Stimulated activated CD8-positive, alpha-beta memory T cell treated with anti-CD3 and anti-CD28 coated beads, Interleukin-15, amount 100 ng/mL, for 48 hours (primary cell): ENCODE measurements around the gene ZNF777.
"Not testable (repeated sequence)": the region's sequence is repeated elsewhere in the genome, so short reads cannot be mapped to it uniquely, and the experiment has no call there.

Experiments
- DNase-seq, 2 donors: peaks; one replicate each; pipeline ENCODE4 v3.0.0-alpha.2; 2020; ENCODE audit warnings: low read depth in 2 of 2

ZNF777 gene

DNA sequence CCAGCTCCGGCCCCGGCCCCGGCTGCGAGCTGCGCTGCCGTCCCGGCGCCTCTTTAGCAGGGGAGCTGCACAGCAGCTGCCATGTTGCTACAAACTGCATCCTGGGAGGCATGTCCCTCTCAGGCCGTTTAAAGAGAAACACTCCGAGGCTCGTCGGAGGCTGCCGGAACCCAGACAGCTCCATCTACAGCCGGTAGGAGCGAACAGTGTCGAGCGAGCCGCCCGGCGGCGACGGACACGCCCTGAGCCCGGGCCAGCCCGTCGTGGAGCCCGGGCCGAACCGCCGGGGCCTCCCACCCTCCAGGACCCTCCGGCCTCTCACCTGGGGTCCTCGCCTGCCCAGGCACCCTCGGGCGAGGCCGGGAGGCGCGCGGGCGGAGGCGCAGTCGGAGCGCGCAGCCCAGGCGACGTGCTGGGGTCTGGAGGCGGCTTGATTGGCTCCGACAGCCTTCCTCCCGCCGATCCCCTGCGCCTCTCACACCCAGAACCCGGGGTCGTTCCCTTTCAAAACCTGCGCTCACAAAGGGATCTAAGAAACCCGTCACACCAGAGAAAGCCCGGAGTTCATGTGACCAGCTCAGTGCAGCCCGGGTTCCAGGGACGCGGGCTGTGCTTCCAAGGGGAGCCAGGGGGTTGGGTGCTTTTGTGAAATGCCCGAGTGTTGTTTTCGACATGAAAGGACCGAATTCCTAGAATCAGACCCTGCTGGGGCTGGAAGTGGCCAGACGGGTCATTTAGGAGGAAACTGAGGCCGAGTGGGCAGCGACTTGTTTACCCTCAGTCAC, at the start of gene ZNF777:
Gene ZNF777, minus strand, starts transcription at position 570 of the 785 bp plus-strand sequence. CDS start 5,040 bp downstream, outside the sequence.
- DNase-seq = peak; percentile 64 to 67

- no peak for DNase-seq
Observed at GRCh38 chr7:149510248-149510647, 49.4 kb upstream of the ZNF777 start.

- DNase-seq = no peak
Observed at GRCh38 chr7:149509774-149510173, 48.9 kb upstream of the ZNF777 start.

GRCh38 chr7:149505551-149505950, 44.7 kb upstream of the ZNF777 start:
- DNase-seq = no peak

GRCh38 chr7:149501651-149502050, 40.8 kb upstream of the ZNF777 start:
- DNase-seq = no peak

DNA sequence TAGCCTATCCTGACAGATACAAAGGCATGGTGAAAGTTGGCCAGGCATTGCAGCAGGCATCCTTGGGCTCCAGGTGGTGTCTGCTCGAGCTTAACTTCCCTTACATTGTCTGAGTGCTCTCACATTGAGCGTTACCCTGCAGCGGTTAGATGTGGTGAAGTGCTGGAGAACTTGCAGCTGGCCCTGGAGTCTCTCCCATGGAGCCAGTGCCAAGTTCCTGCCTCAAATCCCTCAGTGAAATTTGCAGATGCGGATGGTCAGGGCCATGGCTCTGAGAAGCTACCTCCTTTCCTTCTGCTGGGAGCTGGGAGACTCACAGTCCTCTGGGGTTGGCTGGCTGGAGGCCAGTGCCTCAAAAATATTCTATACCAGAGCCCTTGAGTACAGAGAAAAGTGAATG, 40.0 kb upstream of the ZNF777 start:
- DNase-seq = no peak

DNA sequence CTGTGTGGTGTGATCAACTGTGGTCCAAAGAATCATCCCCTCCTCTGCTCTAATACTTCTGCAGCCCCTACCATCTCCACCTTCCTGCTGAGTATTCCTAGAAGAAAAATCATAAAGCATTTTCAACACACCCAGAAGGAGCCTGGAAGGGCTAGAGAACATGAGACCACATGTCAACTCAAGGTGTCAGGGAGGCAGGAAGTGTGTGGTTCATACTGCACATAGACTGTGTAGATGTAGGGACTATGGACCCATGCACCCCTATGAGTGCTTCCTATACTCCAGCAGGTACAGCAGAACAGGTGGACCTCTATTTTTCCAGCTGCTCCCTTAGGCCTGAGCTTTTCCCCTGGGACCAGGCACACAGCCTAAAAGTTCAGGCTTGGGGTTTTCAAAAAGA, 39.3 kb upstream of the ZNF777 start:
- no peak for DNase-seq

- DNase-seq = no peak
Observed at GRCh38 chr7:149498811-149499210, 37.9 kb upstream of the ZNF777 start.

- peak; percentile 80 for DNase-seq
Observed at GRCh38 chr7:149497467-149498261, 36.8 kb upstream of the ZNF777 start, which contains the start of gene ZNF746. TSS of gene ZNF746 (minus strand) at chr7:149497809. CDS start at chr7:149497536, 273 bp downstream.

- DNase-seq = peak in 1 of 2 donors; percentile 25
Observed at GRCh38 chr7:149496642-149497391, 36.0 kb upstream of the ZNF777 start.

- DNase-seq = no peak
Observed at GRCh38 chr7:149495785-149496641, 35.2 kb upstream of the ZNF777 start.

- no peak for DNase-seq
Observed at GRCh38 chr7:149494738-149495368, 34.0 kb upstream of the ZNF777 start.

- not testable (repeated sequence) for DNase-seq
Observed at GRCh38 chr7:149493975-149494374, 33.1 kb upstream of the ZNF777 start.

- no peak for DNase-seq
Observed at GRCh38 chr7:149493366-149493765, 32.5 kb upstream of the ZNF777 start.

GRCh38 chr7:149490083-149490760, 29.4 kb upstream of the ZNF777 start:
- no peak for DNase-seq

DNA sequence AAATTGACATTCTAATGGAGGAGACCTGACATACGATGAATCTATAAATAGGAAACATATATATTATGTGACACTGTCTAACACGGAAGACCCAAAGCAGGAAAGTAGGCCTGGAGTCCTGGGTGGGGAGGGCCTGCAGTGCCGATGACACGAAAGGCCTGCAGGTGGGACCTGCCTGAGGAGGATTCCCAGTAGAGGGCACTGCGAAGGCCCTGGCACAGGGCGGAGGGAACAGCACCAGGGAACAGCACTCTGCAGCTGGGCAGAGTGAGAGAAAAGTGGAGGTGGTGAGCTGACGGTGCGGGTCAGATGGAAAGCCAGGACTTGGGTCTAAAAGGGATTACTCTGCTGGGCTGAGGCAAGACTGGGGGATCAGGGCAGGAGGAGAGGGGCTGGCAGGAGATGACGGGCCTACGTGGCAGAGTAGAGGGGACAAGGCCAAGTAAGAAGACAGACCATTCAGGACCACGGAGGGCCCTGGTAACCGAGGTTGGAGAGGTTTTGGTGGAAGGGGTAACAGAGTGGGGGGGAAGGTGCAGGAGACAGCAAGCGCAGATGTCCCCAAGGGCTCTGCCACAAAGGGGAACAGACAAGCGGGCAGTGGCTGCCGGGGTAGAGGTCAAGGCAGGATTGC, 28.6 kb upstream of the ZNF777 start:
- no peak for DNase-seq

DNA sequence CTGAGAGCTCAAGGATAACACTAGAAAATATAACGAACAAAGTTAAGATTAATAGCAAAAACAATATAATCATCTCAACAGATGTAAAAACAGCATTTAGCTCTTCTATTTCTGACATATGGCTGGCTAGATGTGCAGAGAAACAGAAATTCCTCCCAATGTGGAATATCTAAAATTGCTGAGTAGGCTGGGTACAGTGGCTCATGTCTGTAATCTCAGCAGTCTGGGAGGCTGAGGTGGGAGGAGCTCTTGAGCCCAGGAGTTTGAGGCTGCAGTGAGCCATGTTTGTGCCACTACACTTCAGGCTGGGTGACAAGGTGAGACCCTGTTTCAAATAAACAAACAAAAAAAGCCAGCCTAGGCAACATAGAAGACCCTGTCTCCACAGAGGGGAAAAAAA, 18.7 kb upstream of the ZNF777 start:
- no peak for DNase-seq

- no peak for DNase-seq
Observed at GRCh38 chr7:149478754-149479153, 17.9 kb upstream of the ZNF777 start.
